DND-41 (cell line): ENCODE measurements around the gene POLR2E.
A peak's percentile ranks its signal among the peaks of the same experiment; 100 is the strongest.

ENCODE experiments used
- ATAC-seq: fragments of 200-7000 bp; cut with Tn5 transposase; 3 replicates; pipeline ENCODE4 v1.9.1; 2021; ENCODE audit warnings: low read depth; ENCODE audit not compliant: insufficient read depth
- DNase-seq: peaks from one replicate; pipeline ENCODE4 v3.0.0-alpha.2; 2020
- H2AFZ ChIP-seq: 2 replicates; pipeline ENCODE4 v1.6.0; 2012; ENCODE audit warnings: low read depth, low read length
- H3K27ac ChIP-seq: 2 replicates; pipeline ENCODE4 v1.5.1; 2012; ENCODE audit warnings: low read length, inconsistent platforms
- H3K27me3 ChIP-seq: fragments of 200-600 bp; sonication (generic); 2 replicates; pipeline ENCODE4 v1.6.0; 2012; ENCODE audit warnings: low read length, mild to moderate bottlenecking, inconsistent platforms; ENCODE audit not compliant: insufficient read depth, poor library complexity
- H3K36me3 ChIP-seq: 2 replicates; pipeline ENCODE4 v1.5.1; 2012; ENCODE audit warnings: low read length, inconsistent platforms; ENCODE audit not compliant: insufficient read depth
- H3K4me1 ChIP-seq: 2 replicates; pipeline ENCODE4 v1.5.1; 2012; ENCODE audit warnings: mild to moderate bottlenecking, low read length; ENCODE audit not compliant: insufficient read depth
- H3K4me2 ChIP-seq: 2 replicates; pipeline ENCODE4 v1.6.0; 2012; ENCODE audit warnings: mild to moderate bottlenecking, moderate library complexity, low read length, inconsistent platforms; ENCODE audit not compliant: insufficient read depth
- H3K4me3 ChIP-seq, 2 experiments: fragments of 200-600 bp in 1 of 2; shearing (Covaris generic) in 1 of 2; 2 replicates each; pipeline ENCODE4 v1.5.1; 2012 to 2016; ENCODE audit warnings: inconsistent platforms in 2 of 2, low read length in 2 of 2, mild to moderate bottlenecking in 2 of 2, low read depth in 1 of 2, moderate library complexity in 1 of 2
- H3K79me2 ChIP-seq: 2 replicates; pipeline ENCODE4 v1.6.0; 2012; ENCODE audit warnings: low read length, inconsistent platforms; ENCODE audit not compliant: insufficient read depth
- H3K9ac ChIP-seq: 2 replicates; pipeline ENCODE4 v1.6.0; 2012; ENCODE audit warnings: low read depth, mild to moderate bottlenecking, inconsistent platforms, low read length, moderate library complexity
- H3K9me3 ChIP-seq: 2 replicates; pipeline ENCODE4 v1.5.1; 2012; ENCODE audit warnings: low read length, moderate library complexity, mild to moderate bottlenecking, inconsistent platforms; ENCODE audit not compliant: insufficient read depth, severe bottlenecking
- H4K20me1 ChIP-seq: 2 replicates; pipeline ENCODE4 v1.6.0; 2012; ENCODE audit warnings: low read length; ENCODE audit not compliant: insufficient read depth
- EZH2 ChIP-seq: IDR thresholded peaks from 3 replicates; pipeline ENCODE4 v1.6.1; 2012; ENCODE audit warnings: borderline replicate concordance, low read depth, mild to moderate bottlenecking, moderate library complexity, low read length, inconsistent platforms; ENCODE audit not compliant: severe bottlenecking
- TF ChIP-seq, protein P1 (sequence below): IDR thresholded peaks from 2 replicates; pipeline ENCODE4 v1.5.1; 2012; ENCODE audit warnings: borderline replicate concordance, low read length, moderate library complexity, mild to moderate bottlenecking; ENCODE audit not compliant: poor library complexity, severe bottlenecking; ENCODE audit errors: extremely low read depth

The POLR2E gene

GRCh38 chr19:1105873-1106840 lies 11.0 kb upstream of the POLR2E start:
- DNase-seq: no peak
- peaks cover 45% of the 10 kb centered on the region for H3K4me1 ChIP-seq
- H3K4me2 ChIP-seq: peak overlapping the region; percentile 91
- H3K9me3 ChIP-seq: no peaks in the 10 kb centered on the region
- no peak overlapping the region for H3K9ac ChIP-seq
- H3K36me3 ChIP-seq: peaks cover 49% of the 10 kb centered on the region
- no peak for ATAC-seq
- peaks cover 27% of the 10 kb centered on the region for H4K20me1 ChIP-seq
- H3K79me2 ChIP-seq: peaks cover 29% of the 10 kb centered on the region
- no peak overlapping the region for H2AFZ ChIP-seq
- no peak overlapping the region for H3K27ac ChIP-seq
- peak overlapping the region in 1 of 2 experiments; percentile 76; a peak in 2 of 4 replicates for H3K4me3 ChIP-seq
- no peaks in the 10 kb centered on the region for H3K27me3 ChIP-seq
- TF ChIP-seq, protein P1, sequence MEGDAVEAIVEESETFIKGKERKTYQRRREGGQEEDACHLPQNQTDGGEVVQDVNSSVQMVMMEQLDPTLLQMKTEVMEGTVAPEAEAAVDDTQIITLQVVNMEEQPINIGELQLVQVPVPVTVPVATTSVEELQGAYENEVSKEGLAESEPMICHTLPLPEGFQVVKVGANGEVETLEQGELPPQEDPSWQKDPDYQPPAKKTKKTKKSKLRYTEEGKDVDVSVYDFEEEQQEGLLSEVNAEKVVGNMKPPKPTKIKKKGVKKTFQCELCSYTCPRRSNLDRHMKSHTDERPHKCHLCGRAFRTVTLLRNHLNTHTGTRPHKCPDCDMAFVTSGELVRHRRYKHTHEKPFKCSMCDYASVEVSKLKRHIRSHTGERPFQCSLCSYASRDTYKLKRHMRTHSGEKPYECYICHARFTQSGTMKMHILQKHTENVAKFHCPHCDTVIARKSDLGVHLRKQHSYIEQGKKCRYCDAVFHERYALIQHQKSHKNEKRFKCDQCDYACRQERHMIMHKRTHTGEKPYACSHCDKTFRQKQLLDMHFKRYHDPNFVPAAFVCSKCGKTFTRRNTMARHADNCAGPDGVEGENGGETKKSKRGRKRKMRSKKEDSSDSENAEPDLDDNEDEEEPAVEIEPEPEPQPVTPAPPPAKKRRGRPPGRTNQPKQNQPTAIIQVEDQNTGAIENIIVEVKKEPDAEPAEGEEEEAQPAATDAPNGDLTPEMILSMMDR: no peak
- TF ChIP-seq EZH2: no peak

DNA sequence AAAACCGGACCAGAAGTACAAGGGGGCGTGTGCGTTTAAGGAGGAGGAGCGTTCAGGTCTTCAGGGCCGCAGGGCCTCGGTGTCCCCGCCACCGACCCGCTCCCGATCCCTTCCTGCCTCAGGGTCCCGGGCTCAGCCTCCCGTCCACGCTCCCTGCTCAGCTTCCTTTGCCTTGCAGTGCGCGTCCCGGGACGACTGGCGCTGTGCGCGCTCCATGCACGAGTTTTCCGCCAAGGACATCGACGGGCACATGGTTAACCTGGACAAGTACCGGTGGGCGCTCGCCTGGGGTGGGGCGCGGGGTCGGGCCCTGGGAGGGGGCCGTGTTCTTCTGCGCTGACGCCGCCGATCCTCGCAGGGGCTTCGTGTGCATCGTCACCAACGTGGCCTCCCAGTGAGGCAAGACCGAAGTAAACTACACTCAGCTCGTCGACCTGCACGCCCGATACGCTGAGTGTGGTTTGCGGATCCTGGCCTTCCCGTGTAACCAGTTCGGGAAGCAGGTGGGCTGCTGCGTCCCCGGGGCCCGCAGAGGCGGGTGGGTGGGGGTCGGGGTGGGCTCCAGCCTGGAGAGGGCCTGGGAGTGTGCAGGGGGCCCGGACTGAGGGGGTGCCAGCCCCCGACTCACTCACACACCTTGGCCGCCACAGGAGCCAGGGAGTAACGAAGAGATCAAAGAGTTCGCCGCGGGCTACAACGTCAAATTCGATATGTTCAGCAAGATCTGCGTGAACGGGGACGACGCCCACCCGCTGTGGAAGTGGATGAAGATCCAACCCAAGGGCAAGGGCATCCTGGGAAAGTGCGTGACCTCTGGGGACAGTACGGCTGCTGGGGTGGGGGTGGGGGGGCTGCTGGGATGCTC lies 10.1 kb upstream of the POLR2E start:
- H3K27ac ChIP-seq: peak overlapping the region; percentile 89
- no peak for ATAC-seq

DNA sequence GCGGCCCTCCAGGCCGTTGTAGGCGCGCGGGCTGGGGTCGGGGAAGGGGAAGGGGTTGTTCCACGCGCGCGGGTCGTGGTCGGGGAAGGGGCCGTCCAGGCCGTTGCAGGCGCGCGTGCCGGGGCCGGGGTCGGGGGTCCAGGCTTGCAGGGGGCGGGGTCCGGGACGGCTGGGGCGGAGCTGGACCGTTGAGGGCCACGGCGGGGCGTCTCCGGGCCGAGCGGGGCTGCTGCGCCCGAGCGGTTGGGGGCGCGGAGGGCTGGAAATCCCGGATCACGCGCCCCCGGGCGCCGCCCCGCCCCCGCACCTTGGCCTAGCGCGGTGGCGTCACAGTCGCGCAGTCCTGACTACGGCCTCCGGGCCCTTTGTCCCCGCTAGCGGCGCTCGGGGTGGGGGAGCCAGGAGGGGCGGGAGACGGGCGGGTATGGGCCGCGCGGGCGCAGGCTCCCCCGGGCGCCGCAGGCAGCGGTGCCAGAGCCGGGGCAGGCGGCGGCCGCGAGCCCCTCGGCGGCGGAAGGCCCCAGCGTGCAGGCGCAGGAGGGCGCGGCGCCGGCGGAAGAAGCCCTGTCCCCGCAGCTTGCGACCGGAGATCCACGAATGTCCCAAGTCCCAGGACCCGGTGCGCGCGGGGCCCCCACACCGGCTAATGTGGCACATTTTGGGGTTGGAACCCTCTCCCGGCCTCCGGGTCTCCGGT lies 9.3 kb upstream of the POLR2E start:
- Histone ChIP-seq H3K36me3 (peaks cover 40% of the 10 kb centered on the region), H3K4me1 (peaks cover 45% of the 10 kb centered on the region), H3K27ac (peak overlapping the region; percentile 89), H4K20me1 (peaks cover 27% of the 10 kb centered on the region), H3K4me2 (peak overlapping the region; percentile 91), H3K9me3 (no peaks in the 10 kb centered on the region), H3K4me3 (peak overlapping the region; percentile 76 to 99; a peak in 3 of 4 replicates), H3K27me3 (no peaks in the 10 kb centered on the region), H3K9ac (peak overlapping the region; percentile 98), H3K79me2 (peaks cover 29% of the 10 kb centered on the region), H2AFZ (peak overlapping the region; percentile 62)
- ATAC-seq: peak; percentile 46
- DNase-seq: peak; percentile 69
- TF ChIP-seq, protein P1: no peak
- TF ChIP-seq EZH2: no peak

More for the DNA sequence above, 10.1 kb upstream of the POLR2E start:
- H3K36me3 ChIP-seq: peaks cover 43% of the 10 kb centered on the region
- peaks cover 29% of the 10 kb centered on the region for H3K79me2 ChIP-seq
- H3K4me1 ChIP-seq: peaks cover 45% of the 10 kb centered on the region
- DNase-seq: no peak
- peak overlapping the region; percentile 76 to 99; a peak in 3 of 4 replicates for H3K4me3 ChIP-seq
- no peaks in the 10 kb centered on the region for H3K27me3 ChIP-seq
- H3K4me2 ChIP-seq: peak overlapping the region; percentile 91
- peak overlapping the region; percentile 98 for H3K9ac ChIP-seq
- H2AFZ ChIP-seq: peak overlapping the region; percentile 30; the same call in 1 of the 2 replicates
- H3K9me3 ChIP-seq: no peaks in the 10 kb centered on the region
- peaks cover 27% of the 10 kb centered on the region for H4K20me1 ChIP-seq
- TF ChIP-seq EZH2: no peak
- TF ChIP-seq, protein P1: no peak
